Heart left ventricle (tissue), 16 donors: Measurements from ENCODE around the gene SLC25A26. TPM values are rescaled to one million over a fixed set of nuclear protein-coding genes. Genes with fewer than 3 reads are reported as not detected.

ENCODE experiments used
- ATAC-seq, 4 donors: fragments of 200-7000 bp; cut with Tn5 transposase; one replicate each; pipeline ENCODE4 v1.9.1; 2020 to 2022; ENCODE audit warnings: moderate library complexity in 4 of 4, mild to moderate bottlenecking in 3 of 4, moderate number of reproducible peaks in 1 of 4
- DNase-seq, 5 donors: peaks; one replicate each; pipeline ENCODE4 v3.0.0-alpha.2; 2020
- H3K27ac ChIP-seq, 12 donors: fragments of 200-600 bp; sonication (generic) in 4 of 12; one replicate each; pipeline versions ENCODE4 v1.5.0 to v1.8.0; 2016 to 2022; ENCODE audit warnings: mild to moderate bottlenecking in 2 of 12
- H3K27me3 ChIP-seq, 9 donors: fragments of 200-600 bp; sonication (generic) in 2 of 9; one replicate each; pipeline versions ENCODE4 v1.5.1 to v1.8.0; 2016 to 2022; ENCODE audit warnings: mild to moderate bottlenecking in 3 of 9
- H3K36me3 ChIP-seq, 9 donors: fragments of 200-600 bp; sonication (generic) in 2 of 9; one replicate each; pipeline versions ENCODE4 v1.5.0 to v1.8.0; 2018 to 2022; ENCODE audit warnings: mild to moderate bottlenecking in 2 of 9
- H3K4me1 ChIP-seq, 12 donors: fragments of 200-600 bp; sonication (generic) in 4 of 12; one replicate each; pipeline versions ENCODE4 v1.5.0 to v1.8.0; 2016 to 2022; ENCODE audit warnings: mild to moderate bottlenecking in 3 of 12
- H3K4me3 ChIP-seq, 12 donors: fragments of 200-600 bp; sonication (generic) in 4 of 12; one replicate each; pipeline versions ENCODE4 v1.5.0 to v1.8.0; 2017 to 2022; ENCODE audit warnings: mild to moderate bottlenecking in 9 of 12, moderate library complexity in 4 of 12
- H3K9me3 ChIP-seq, 12 donors: fragments of 200-600 bp; sonication (generic) in 4 of 12; one replicate each; pipeline versions ENCODE4 v1.5.0 to v1.8.0; 2016 to 2022; ENCODE audit warnings: mild to moderate bottlenecking in 1 of 12
- CTCF ChIP-seq, 12 donors: fragments of 200-600 bp; sonication (generic) in 4 of 12; IDR thresholded peaks; one replicate each; pipeline versions ENCODE4 v1.5.0 to v1.8.0; 2018 to 2022; ENCODE audit warnings: antibody characterized with exemption in 12 of 12, mild to moderate bottlenecking in 5 of 12
- POLR2A ChIP-seq, 2 donors: fragments of 450-650 bp; IDR thresholded peaks; one replicate each; pipeline ENCODE4 v1.6.1; 2017; ENCODE audit warnings: antibody characterized with exemption in 2 of 2, mild to moderate bottlenecking in 2 of 2, moderate library complexity in 2 of 2
- WGBS, 4 donors: extraction: QIAGEN DNeasy Blood & Tissue Kit in 2 of 4; methylation state at CpG; one replicate each; pipeline versions ENCODE4 v1.1.5 to v1.1.7; 2013 to 2018; 5-methylcytosine and 5-hydroxymethylcytosine counted together
- intact Hi-C, 10 donors: fragments of 100-400 bp; cut with DNase I; formaldehyde crosslinking; loops; one replicate each; pipeline versions ENCODE4 v1.11.1 to v1.14.2; 2022
- polyA plus RNA-seq, 2 donors: library from polyadenylated mRNA; stranded (reverse); fragments of 200-250 nt; gene quantifications; one replicate each; pipeline ENCODE4 v1.2.3, GENCODE V29; 2013
- total RNA-seq, 9 donors: library from RNA; depleted of rRNA in 2 of 9; stranded (reverse); fragments of >200 nt in 2 of 9; fragmentation: NEBNext Ultra II Directional in 3 of 9; extraction: Animal tissue kit (Norgen Biotek cat#: 25700) in 3 of 9; gene quantifications; one replicate each; pipeline versions ENCODE4 v1.1.0 to v1.2.4, GENCODE V29; 2016 to 2023
- donor health status: ischemic (EF 13 %, LVEDD 7.1; RV severe dilation, severe dysfunction).
- donor health status: healthy with polysubstance abuse.
- donor health status: DM: no; HTN: yes; CAD: no.
- donor health status: DM: no; HTN: no; CAD: no.
- donor health status: ischemic (EF 25% LVEDD 6.9; RV normal size, moderate dysfunction).
- donor health status: ischemic (EF 25% LVEDD 5.7; RV mildly dilated, moderate dysfunction).
- donor health status: healthy.
- donor health status: DM: yes; HTN: yes; CAD: no.
- donor health status: ischemic (EF 35%, LVEDD 5.7; RV mildly dilated, moderate dysfunction).
- donor health status: nonischemic (EF 11% LVEDD 7.7; RV severe dilation, severe dysfunction).
- donor health status: DM: yes; HTN: yes; CAD: no.
- donor health status: PGD.
- donor health status: ischemic (EF 29% LVEDD 5.4; RV normal size, mild dysfunction).
- donor health status: nonischemic (EF 23%, LVEDD 6.1; RV moderate dilation, normal function).

The SLC25A26 gene
- total and polyA plus RNA-seq, 11 donors, result 20.0 to 42.2 (median 25.4) TPM

- whole genome bisulfite sequencing, 4 donors, result 72 to 82% (median 77%) methylated on average over 14 to 15 of the region's 15 CpGs
- DNase-seq (peak in 1 of 5 donors; percentile 28), ATAC-seq (peak in 1 of 4 donors; percentile 19)
- Histone ChIP-seq H3K9me3 (no peaks in the 10 kb centered on the region), H3K27ac (peak overlapping the region in 1 of 12 donors; percentile 81), H3K4me3 (no peak overlapping the region), H3K36me3 (peaks cover 0 to 76% (median 57%) of the 10 kb centered on the region in 9 donors), H3K4me1 (peaks cover 0 to 48% (median 18%) of the 10 kb centered on the region in 12 donors), H3K27me3 (no peaks in the 10 kb centered on the region)
- TF ChIP-seq CTCF (IDR thresholded peaks at IDR 0.05) (no peak), POLR2A (IDR thresholded peaks at IDR 0.05) (no peak)
- intact Hi-C loops, result loop anchor here in 1 of 10 donors (10.0 kb wide), 1 partner anchor 274 kb away; no protein-coding TSS in a partner anchor
Measured at GRCh38 chr3:66400411-66401156, 179.8 kb downstream of the SLC25A26 start.

GRCh38 chr3:66401157-66401550 is 180.4 kb downstream of the SLC25A26 start:
- ATAC-seq (no peak), DNase-seq (no peak)
- no peak overlapping the region for H3K4me3 ChIP-seq
- peaks cover 0 to 54% (median 21%) of the 10 kb centered on the region in 12 donors for H3K4me1 ChIP-seq
- TF ChIP-seq POLR2A (IDR thresholded peaks at IDR 0.05), result no peak
- no peak for TF ChIP-seq CTCF (IDR thresholded peaks at IDR 0.05)
- H3K27me3 ChIP-seq, result no peaks in the 10 kb centered on the region
- H3K9me3 ChIP-seq, result no peaks in the 10 kb centered on the region
- intact Hi-C loops, result loop anchor here in 1 of 10 donors (10.0 kb wide), 1 partner anchor 274 kb away; no protein-coding TSS in a partner anchor
- peaks cover 0 to 76% (median 57%) of the 10 kb centered on the region in 9 donors for H3K36me3 ChIP-seq
- WGBS, 4 donors, result 75 to 78% (median 76%) methylated on average over 10 of the region's 10 CpGs
- peak overlapping the region in 3 of 12 donors; percentile 10 to 81 (median 30) for H3K27ac ChIP-seq

- peak in 2 of 4 donors; percentile 29 to 31 for ATAC-seq
- 75 to 83% (median 81%) methylated on average over 13 to 20 of the region's 20 CpGs for WGBS, 4 donors
- Histone ChIP-seq H3K36me3 (peaks cover 0 to 76% (median 57%) of the 10 kb centered on the region in 9 donors), H3K27me3 (no peaks in the 10 kb centered on the region), H3K27ac (peak overlapping the region in 4 of 12 donors; percentile 9 to 81 (median 20)), H3K4me1 (peaks cover 4 to 61% (median 28%) of the 10 kb centered on the region in 12 donors), H3K4me3 (no peak overlapping the region), H3K9me3 (no peaks in the 10 kb centered on the region)
- TF ChIP-seq POLR2A (IDR thresholded peaks at IDR 0.05) (no peak), CTCF (IDR thresholded peaks at IDR 0.05) (no peak)
- intact Hi-C loops, result loop anchor here in 1 of 10 donors (10.0 kb wide), 1 partner anchor 273 kb away; no protein-coding TSS in a partner anchor
- peak in 1 of 5 donors; percentile 24 for DNase-seq
Measured at GRCh38 chr3:66401675-66402491, 181.1 kb downstream of the SLC25A26 start.
